HG03460 (cell line): ENCODE data around the gene CTNNA3.
"Not testable (repeated sequence)": the region's sequence is repeated elsewhere in the genome, so short reads cannot be mapped to it uniquely, and the experiment has no call there.

Experiments used
- ATAC-seq: cut with Tn5 transposase; IDR thresholded peaks from one replicate; pipeline ENCODE4 v1.9.1; 2021; ENCODE audit not compliant: unreplicated experiment

The CTNNA3 gene

DNA sequence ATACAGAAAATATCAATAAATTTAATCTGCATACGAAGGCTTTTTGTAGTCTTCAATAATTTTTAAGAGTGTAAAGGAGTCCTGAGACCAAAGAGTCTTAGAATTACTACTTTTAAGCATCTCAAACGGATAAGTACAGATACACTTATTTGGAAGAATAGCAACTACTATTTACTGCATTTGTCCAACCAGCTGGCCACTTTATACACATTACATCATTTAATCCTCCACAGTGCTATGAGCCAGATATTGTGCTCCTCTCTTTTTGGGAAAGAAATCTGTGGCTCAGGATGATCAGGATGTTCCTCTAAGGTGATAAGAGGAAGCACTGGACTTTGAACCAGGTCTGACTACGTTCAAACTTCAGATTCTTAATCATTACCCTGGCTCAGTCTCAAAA, 1358.8 kb downstream of the CTNNA3 start:
- no peak for ATAC-seq

DNA sequence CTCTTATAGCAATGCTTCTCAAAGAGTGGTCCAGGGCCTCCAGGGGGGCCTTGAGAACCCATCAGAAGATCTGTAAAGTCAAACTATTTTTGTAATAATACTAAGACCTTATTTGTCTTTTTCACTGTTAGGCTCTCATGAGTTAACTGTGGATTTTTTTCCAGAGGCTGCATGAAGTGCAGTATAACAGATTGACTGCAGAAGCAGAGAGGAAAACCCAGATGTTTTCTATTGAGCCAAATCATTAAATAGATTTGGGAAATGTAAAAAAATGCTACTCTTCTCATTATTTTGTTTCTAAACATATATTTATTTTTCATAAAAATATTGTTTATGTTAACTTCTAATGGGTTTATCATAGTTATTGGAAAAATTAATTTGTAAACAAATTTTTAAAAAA, 1359.2 kb downstream of the CTNNA3 start:
- no peak for ATAC-seq

DNA sequence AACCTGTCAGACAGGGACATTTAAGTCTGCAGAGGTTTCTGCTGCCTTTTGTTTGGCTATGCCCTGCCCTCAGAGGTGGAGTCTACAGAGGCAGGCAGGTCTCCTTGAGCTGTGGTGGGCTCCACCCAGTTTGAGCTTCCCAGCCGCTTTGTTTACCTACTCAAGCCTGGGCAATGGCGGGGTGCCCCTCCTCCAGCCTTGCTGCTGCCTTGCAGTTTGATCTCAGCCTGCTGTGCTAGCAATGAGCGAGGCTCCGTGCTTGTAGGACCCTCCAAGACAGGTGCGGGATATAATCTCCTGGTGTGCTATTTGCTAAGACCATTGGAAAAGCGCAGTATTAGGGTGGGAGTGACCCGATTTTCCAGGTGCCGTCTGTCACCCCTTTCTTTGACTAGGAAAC, 1360.2 kb downstream of the CTNNA3 start:
- not testable (repeated sequence) for ATAC-seq

DNA sequence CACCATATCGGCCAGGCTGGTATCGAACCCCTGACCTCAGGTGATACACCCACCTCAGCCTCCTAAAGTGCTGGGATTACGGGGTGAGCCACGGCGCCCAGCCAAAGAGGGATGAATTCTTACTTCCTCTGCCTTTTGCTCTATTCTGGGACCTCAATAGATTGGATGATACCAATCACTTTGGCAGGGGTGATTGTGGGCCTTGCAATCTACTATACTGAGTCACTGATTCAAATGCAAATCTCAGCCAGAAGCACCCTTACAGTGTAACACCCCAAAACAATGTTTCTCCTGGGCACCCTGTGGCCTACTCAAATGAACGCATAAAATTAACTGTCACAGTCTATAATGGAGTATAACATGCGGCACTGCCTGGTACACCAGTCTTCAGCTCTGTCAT, 1366.8 kb downstream of the CTNNA3 start:
- no peak for ATAC-seq

DNA sequence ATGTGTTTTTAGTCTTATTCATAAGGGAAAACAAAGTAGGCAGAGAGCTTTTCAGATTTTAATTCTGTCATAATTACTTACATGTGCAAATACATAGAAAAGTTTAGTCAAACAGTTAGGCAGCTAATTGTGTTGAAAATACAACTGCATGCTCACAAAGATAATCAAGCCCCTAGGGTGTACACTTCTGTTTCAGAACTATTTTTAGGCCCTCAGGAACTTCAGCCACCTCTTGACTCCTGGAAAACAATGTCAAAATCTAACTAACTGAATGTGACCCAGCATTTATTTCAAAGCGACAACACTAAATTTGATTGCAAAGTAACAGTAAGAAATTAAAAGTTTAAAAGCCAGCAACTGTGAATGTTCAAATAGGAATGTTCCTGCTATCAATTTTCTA, 1369.1 kb downstream of the CTNNA3 start:
- ATAC-seq: no peak

DNA sequence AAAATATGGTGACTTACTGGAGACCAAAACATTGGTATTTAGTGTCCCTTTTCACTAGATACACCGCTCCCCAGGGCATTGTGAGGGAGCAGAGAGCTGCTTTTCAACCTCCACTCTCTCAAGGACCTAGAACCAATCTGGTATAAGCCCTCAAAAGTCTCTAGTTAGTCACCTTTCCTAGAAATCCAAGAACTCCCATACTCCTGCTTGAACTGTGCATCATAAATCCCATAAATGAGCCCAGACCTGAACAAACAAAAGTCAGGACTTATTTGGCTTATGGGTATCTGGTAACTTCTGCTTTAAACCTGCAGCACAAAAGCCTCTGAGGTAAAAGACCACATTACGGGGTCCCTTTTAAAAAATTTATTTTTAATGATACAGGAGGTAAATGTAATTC, 1373.2 kb downstream of the CTNNA3 start:
- ATAC-seq: no peak

DNA sequence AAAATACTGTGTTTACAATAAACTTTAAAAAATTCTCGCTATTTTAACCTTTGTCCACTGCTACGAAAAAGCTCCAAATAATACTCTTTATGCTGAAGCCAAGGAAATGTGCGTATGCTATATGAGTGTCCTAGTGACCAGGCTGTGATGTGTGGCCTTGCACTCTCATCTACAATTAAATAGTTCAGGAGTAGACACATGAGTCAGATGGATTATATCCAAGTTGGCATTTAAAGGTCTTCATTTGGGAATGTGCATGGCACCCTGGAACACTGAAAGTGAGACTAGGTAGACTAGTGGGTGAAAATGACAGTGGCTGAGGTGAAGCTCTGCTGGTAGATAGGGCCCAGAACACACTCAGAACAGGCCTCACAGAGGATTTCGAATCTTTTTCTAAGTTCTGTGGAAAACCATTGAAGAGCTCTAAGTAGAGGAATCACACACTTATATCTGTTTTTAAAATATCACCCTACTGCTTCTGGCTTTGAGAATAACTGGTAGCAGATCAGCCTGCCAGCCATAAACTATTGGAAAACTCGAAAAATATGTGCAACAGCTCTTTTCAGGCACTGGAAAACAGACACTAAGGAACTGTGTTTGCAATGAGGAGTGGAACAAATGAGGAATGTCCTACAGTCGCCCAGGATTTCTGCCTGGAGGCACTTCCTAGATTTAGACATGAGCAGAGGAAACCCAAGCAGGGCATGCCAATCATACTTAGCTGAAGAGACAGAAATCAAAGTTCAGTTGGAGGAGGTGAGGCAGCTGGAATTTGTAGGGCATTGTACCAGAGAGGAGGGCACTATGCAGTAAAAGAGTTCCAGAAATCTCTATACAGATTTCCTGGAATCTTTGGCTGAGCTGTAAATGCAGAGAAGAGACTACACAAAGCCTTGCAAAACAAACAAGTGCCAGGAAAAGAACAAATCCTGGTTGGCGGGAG, 1374.0 kb downstream of the CTNNA3 start:
- no peak for ATAC-seq

DNA sequence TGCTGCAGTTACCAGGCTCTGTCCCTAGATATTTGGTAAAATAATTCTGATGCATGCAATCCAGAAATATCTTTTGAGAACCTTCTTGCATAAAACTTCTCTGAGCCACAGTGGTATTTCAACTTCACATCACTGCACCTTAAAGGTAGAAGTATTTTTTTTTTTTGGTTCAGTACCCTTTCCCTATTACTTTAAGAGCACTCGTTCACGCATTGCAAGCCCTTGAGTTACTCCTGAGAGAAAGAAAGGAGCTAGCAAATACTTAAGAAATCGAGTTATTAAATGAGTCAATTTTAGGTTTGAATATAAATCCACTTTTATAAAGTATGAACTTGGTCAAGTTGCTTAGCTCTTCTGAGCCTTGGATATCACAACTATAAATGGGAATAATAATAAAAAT, 1377.2 kb downstream of the CTNNA3 start:
- ATAC-seq: no peak

DNA sequence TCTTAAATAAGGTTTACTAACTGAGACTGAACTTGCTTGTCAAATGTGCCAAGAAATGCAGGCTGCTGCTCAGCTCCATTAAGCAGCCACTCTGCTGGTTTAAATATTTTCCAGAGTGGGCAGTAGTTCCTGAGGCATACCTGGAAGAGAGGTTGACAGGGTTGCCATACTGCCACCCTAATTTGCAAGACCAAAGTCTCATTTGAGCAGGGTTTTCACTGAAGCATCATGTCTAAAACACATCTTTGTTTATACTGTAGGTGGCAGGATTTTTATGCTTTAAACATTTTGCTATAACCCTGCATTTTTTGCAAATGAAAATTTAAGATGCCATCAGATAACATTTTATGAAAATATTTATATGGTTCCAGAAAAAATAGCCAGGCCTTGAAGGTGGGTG, 1388.2 kb downstream of the CTNNA3 start:
- no peak for ATAC-seq

DNA sequence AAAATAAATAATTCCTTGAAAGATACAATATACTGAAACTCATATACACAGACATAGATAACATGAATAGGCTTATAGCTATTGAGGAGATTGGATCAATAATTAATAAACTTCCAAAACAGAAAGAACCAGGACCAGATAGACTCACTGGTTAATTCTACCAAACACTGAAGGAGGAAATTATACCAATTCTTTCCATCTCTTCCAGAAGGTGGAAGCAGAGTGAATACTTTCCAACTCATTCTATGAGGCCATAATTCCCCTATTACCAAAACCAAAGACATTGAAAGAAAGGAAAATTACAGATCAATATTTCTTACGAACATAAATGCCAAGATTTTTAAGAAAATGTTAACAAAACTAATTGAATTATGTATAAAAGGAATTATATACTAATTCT, 1394.9 kb downstream of the CTNNA3 start:
- ATAC-seq: no peak

DNA sequence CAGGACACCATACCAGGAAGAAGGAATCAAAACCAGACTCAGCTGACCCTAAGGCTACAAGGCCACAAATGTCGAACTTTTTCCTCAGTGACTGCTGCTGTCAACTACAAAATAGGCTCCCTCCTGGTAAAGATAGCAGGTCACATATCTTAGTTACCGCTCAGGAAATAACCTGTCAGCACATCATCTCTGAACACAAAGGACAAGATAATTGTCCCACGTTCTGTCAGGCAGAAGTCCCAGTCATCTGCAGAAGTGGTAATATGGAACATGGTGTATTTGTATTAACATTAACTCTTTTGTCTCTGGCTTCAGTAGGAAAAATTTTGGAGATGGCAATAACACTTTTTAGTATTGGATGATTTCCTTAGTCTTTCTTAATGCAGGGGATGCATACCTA, 1400.4 kb downstream of the CTNNA3 start:
- no peak for ATAC-seq

DNA sequence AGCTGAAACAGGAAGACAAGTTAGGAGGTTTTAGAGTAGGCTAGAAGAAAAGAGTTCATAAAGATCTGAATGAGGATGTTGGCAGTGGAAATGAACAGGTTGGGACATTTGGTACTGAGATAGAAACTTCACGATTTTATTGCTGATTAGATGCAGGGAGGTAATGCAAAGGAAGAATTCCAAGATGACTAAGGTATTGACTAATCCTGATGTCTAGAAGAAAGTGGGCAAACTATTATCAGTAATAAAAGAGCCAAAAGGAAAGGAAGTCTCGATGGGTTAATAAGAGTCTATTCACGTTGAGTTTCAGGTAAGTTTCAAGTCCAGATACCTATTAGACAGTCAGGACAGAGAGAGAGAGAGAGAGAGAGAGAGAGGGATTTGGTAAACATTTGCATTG, 1401.5 kb downstream of the CTNNA3 start:
- no peak for ATAC-seq

DNA sequence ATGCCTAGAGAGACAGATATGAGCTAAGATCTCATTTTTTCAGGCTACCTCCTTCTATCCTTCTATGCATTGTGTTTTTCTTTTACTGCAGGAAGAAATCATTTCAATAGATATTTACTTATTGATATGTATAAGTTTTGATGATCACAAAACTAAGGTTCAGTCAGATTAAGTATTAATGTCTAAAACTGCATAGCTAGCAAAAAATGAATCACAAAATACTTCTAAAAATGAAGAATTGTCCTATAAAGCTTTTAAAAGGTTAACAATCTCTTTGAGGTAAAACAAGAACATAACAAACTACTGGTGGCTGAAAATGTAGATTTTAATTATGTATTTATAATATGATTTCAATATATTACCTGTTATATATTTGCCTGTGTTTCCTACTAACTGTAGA, 1403.1 kb downstream of the CTNNA3 start:
- no peak for ATAC-seq

DNA sequence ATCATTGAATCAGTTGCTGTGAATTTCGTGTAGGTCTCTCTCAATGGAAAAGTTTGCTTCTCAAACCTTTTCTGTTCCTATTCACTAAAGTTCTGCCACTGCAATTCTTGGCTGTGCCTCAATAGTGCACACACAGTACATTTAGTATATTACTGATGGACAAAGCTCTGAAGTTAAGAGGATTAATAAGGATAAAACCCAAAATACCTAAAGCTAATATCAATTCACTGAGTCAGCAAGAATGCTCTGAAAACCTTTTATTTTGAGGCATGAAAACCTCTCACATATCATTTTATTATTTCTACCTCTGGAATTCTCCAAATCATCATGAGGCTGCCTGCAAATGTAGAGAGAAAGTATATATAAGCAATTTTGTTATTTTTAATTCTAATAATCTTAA, 1403.5 kb downstream of the CTNNA3 start:
- no peak for ATAC-seq

DNA sequence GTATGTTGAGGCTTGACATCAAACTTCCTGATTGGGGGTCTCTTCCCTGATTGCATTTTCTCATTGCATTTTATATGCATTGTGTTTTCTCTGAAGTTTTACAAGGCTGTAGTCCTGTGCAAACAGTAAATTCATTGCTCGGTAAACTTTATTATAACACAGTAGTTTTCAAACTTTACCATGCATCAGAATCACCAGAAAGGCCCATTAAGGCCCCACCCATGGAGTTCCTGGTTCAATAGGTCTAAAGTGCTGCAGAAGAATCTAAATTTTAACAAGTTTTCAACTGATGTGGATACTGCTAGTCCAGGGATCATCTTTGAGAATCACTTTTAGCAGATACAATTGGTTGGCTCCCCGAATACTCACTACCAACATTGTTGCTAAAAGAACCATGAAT, 1404.9 kb downstream of the CTNNA3 start:
- ATAC-seq: no peak

DNA sequence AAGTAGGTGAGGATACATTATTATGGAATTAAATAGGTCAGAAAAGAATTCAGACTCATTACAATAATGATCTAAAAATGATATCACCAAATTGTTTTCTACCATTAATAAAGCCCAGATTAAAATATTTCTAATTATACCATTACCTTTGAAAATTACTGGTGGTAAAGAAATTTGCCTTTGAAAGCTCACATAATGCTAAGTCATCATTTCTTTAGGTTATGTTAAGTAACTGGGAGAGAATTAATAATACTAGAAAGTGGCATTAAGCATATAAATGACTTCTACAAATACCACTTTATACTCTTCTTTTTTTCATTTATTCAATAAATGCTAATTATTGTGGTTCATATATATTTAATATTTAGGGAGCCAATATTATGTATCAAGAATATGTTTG, 1411.4 kb downstream of the CTNNA3 start:
- no peak for ATAC-seq

DNA sequence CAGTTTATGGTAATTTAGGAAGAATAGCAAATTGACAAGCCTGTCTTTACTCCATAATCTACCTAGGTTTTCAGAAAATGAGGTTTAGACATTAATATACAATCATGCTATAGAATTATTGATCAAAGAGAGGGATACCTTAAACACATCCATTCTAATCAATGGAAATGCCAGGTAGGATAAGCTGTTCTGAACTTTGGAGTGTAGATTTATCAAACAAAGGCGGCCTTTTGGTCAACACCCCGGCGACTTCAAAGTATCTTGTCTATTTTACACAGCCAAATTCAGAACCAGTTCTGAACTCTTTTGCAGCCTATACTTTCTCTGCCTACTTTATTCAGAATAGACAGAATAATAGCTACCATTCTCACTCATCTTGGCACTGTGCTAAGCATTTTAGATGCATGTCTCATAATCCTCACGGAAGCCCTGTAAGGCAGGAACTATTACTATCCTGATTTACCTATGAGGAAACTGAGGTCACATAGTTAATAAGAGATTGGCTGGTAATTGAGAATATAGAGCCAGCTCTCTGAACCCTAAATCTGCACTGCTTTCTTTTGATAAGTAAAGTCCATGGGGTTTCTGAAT, 1412.0 kb downstream of the CTNNA3 start:
- ATAC-seq: no peak

DNA sequence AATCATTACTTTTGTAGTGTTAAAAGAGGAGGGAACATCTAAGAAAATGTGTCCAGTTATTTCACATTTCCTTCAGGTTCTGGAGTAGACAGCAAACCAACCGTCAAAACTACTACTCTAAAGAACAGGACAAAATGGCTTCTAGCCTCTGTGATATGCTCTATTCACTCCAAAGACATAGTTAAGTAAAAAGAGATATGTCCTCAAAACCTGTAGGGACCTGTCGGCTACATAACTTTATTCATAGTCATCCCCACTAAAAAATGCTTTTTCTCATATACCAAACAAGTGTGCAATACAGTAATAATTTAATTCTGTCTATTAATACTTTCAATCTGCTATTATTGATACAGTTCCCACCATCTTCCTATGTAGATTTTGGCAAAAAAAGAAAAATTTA, 1412.9 kb downstream of the CTNNA3 start:
- ATAC-seq: no peak

DNA sequence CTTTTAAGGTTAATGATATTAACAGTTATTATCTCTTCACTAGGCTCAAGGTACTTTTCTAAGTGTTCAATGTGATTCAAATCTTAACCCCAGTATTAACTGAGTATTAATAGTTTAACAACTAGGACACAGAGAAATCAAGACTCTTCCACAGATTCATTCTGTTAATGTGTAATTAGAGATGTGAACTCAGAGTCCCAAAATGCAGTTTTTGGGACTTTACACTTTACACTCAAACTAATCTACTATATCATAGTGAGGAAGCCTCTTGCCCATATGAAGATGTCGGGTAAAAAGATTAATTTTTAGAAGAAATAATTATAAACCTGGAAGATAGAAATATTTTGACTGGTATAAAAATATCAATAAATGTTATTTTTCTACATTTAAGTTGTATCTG, 1414.7 kb downstream of the CTNNA3 start:
- no peak for ATAC-seq

DNA sequence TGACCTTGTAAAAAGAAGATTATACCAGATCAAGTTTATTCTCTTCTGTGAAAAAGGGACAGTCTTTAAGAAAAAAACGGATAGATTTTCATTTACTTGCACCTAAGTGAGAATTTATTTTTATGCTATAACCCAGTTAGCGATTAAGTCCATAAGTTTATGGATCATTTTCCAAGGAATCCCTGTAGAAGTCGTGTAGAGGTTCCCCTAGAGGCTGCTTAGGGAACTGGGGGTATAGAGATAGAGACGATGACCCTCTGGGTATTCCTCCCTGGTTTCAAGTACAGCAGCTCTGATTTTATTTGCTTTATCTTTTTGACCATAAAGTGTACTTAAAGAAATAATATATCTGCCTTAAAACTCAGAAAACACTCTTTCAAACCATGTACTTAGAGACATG, 1418.5 kb downstream of the CTNNA3 start:
- no peak for ATAC-seq

DNA sequence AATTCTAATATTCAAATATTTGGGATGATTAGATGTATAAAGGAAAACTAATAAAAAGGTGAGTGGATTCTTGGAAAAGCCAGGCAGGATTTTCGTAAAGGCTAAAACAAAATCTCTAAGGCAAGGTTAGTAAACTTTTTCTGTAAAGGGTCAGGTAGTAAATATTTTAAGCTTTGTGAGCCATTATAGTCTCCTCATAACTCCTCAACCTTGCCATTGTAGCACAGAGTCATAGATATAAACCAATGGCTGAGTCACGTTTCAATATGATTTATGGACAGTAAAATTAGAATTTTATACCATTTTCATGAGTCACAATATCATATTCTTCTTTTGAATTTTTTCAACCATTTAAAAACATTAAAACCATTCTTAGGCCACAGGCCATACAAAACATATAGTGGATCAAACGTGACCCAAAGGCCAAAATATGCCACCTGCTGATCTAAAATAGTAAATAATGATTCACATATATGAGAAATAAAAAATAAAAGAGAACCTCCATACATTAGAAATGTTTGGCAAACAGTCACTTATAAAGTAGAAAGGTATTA, 1422.0 kb downstream of the CTNNA3 start:
- no peak for ATAC-seq

DNA sequence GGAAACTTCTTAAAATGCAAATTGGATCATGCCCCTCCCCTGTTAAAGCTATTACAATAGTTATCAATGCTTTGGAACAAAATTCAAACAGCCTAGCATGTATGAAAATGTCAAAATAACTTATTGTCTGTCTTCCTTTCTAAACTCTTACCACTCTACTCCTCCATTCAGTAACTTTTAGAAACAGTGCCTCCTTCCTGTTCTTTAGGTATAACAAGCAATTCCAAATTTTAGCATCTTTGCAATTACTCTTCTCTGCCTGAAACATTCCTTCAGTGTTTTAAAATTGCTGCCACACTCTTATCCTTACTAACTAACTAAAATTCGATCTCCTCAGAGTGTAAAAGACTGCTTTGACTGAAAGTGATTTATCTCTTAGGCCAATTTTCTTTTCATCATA, 1430.6 kb downstream of the CTNNA3 start:
- ATAC-seq: no peak
